GM12874 (cell line): ENCODE data around the gene VRK3.

ENCODE experiments used
- TF ChIP-seq, protein P1 (sequence below): IDR thresholded peaks from 2 replicates; pipeline ENCODE4 v1.5.1; 2011; ENCODE audit warnings: low read depth, mild to moderate bottlenecking, control low read depth, low read length, moderate library complexity; ENCODE audit not compliant: insufficient read depth

Gene VRK3

DNA sequence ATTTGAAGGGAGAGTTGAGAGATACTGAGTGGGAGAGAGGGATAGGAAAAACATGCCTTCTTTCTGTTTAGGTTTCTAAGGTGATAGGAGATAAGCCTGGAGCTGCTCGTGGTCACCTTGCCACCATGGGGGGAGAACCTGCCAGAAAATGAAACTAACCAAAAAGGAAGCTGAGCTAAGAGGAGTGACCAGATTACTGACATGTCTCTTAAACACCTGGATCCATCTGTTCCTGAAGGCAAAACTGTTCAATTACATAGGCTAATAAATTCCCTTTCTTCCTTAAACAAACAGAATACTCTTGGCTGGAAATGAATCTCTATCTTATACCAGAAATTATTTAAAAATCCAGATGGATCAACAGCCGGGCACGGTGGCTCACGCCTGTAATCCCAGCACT is 27.9 kb upstream of the VRK3 start:
- TF ChIP-seq, protein P1, sequence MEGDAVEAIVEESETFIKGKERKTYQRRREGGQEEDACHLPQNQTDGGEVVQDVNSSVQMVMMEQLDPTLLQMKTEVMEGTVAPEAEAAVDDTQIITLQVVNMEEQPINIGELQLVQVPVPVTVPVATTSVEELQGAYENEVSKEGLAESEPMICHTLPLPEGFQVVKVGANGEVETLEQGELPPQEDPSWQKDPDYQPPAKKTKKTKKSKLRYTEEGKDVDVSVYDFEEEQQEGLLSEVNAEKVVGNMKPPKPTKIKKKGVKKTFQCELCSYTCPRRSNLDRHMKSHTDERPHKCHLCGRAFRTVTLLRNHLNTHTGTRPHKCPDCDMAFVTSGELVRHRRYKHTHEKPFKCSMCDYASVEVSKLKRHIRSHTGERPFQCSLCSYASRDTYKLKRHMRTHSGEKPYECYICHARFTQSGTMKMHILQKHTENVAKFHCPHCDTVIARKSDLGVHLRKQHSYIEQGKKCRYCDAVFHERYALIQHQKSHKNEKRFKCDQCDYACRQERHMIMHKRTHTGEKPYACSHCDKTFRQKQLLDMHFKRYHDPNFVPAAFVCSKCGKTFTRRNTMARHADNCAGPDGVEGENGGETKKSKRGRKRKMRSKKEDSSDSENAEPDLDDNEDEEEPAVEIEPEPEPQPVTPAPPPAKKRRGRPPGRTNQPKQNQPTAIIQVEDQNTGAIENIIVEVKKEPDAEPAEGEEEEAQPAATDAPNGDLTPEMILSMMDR = no peak

DNA sequence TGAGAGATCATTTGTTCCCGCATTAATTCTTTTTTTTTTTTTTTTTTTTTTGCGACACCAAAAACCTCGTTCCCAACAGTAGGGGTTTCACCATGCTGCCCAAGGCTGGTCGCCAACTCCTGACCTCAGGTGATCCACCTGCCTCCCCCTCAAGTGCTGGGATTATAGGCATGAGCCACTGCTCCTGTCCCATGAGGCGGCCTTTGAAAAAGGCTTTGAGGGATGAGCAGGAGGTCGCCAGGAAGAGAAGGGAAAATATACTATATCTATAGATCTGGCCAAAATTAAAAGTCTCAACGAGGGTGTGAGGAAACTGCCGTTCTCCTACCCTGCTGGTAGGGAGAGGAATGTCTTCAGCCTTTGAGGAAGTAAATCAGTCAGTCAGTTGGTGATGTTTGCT is 26.8 kb upstream of the VRK3 start:
- TF ChIP-seq, protein P1 = no peak

DNA sequence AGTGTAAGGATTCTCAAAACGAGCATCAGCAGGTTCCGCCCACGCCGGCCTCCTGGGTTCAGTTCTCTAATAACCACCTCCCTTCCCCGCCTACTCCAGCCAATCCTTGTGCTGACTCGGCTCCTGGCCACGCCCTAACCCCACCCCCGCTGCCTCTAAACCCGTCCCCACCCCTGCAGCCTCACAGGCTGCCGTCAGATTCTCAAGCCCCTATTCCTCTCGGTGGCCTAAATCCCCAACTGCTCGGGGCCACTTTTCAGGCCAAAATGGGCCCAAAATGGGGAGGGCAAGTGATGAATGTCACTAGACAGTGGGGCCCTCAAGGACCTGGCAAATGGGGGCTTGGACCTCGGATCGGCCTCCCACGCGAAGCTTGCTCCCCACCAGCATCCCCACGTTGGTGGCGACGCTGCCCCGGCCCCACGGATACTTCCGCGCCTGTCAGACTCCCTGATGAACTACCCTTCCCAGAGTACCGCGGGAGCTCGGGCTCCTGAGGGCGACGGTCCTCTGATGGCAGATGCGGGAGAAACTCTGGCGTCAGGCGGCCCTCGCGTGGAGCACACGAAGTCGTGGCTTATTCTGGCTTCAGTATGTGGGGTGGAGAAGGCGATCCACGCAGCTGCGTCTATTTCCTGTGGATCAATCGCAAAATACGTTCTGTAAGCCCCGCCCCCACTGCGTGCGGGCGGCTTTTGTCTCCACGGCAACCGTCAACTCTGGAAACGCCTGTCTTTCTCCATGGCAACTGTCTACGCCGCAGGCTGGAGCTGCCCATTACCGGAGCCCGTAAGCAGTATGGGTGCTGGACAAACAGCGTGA is 25.4 kb upstream of the VRK3 start:
- TF ChIP-seq, protein P1 = no peak

DNA sequence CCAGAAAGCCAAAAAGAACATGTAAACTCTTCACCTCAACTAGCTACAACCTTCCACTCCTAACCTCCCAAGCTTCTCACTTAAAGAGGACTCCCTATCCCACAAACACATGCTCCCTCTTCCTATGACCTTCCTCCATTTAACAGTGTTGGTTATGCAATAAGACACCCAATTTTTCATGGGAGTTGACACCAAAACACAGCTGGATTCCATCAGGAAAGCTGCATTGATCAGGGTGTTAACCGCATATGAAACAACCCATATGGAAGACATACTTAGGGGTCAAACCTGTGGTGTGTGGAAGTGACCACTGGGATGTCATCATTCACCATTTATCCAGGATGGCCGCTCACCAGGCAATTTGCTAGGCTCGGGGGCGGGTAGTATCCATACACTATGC is 22.5 kb upstream of the VRK3 start:
- TF ChIP-seq, protein P1 = no peak

DNA sequence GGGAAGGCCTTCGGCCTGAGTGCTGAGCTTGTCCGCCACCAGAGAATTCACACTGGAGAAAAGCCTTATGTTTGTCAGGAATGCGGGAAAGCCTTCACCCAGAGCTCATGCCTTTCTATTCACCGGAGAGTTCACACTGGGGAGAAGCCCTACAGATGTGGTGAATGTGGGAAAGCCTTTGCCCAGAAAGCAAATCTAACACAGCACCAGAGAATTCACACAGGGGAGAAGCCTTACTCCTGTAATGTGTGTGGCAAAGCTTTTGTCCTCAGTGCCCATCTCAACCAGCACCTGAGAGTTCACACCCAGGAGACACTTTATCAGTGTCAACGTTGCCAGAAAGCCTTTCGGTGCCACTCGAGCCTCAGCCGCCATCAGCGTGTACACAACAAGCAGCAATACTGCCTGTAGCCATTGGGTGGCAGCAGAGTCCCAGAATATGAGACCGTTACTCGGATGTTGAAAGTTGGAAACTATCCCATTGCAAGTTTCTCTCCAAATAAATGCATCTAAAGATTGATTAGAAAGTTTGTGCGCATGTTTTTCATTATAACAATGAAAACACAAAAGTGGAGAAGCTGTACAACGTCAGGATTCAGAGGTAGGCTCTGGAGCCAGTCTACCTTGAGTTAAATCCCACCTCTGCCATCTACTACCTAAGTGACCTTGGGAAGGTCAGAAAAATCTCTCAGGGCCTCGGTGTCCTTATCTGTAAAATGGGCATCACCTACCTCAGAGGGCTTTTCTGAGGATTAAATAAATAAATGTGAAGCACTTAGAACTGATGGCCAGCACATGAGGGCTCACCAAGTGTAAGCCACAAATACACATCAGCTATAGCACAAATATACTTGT is 21.7 kb upstream of the VRK3 start:
- TF ChIP-seq, protein P1 = peak; percentile 37; the same call in 1 of the 2 replicates

DNA sequence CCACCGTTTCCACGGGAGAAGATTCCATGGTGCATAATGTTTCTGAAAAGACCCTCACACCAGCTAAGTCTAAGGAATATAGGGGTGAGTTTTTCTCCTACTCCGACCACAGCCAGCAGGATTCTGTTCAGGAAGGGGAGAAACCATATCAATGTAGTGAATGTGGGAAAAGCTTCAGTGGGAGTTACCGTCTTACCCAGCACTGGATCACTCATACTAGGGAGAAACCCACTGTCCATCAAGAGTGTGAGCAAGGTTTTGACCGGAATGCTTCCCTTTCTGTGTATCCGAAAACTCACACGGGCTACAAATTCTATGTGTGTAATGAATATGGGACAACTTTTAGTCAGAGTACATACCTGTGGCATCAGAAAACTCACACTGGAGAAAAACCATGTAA is 19.8 kb upstream of the VRK3 start:
- TF ChIP-seq, protein P1 = no peak

DNA sequence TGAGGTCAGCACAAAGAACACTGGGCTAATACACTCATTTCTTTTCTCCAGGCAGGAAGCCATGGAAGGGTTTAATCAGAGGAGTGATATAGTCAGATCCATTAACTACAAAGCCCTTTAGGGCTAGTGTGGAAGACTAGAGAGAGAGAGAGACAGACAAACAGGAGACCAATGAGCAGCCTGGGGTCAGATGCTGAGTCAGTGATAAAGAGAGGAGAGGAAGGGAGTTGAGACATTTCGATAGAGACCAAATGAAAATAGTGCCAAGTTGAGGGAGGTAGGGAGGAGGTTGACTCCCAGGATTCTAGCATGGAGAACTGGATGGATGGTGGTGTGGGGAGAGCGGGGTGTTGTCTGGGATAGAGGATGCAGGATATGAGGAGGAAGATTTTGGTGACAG is 18.8 kb upstream of the VRK3 start:
- TF ChIP-seq, protein P1 = no peak
